SK-N-SH treated with all-trans-retinoic acid at 6 μM for 48 hours (cell line): ENCODE measurements around the gene AGTRAP.

Experiments
- ATAC-seq: fragments of 200-7000 bp; cut with Tn5 transposase; 3 replicates; pipeline ENCODE4 v1.9.1; 2020; ENCODE audit warnings: mild to moderate bottlenecking, moderate library complexity
- ARNTL ChIP-seq: fragments of 450-650 bp; formaldehyde crosslinking; IDR thresholded peaks from 2 replicates; pipeline ENCODE4 v1.5.0; 2020; ENCODE audit warnings: low read depth, mild to moderate bottlenecking, moderate library complexity, borderline replicate concordance
- BACH2 ChIP-seq: fragments of 250-450 bp; sonication (Bioruptor Pico); IDR thresholded peaks from 2 replicates; pipeline ENCODE4 v1.9.0; 2021; ENCODE audit warnings: mild to moderate bottlenecking, borderline replicate concordance
- CSDC2 ChIP-seq: fragments of 250-450 bp; sonication (Bioruptor Pico); IDR thresholded peaks from 2 replicates; pipeline ENCODE4 v1.5.0; 2020; ENCODE audit warnings: mild to moderate bottlenecking, moderate library complexity
- CSRNP3 ChIP-seq: fragments of 250-450 bp; sonication (Bioruptor Pico); IDR thresholded peaks from 2 replicates; pipeline ENCODE4 v1.5.1; 2021; ENCODE audit warnings: mild to moderate bottlenecking, moderate library complexity
- ESRRG ChIP-seq: fragments of 250-450 bp; sonication (Bioruptor Pico); IDR thresholded peaks from 2 replicates; pipeline ENCODE4 v1.6.1; 2021; ENCODE audit warnings: mild to moderate bottlenecking
- GLIS3 ChIP-seq: fragments of 250-450 bp; sonication (Bioruptor Pico); IDR thresholded peaks from 2 replicates; pipeline ENCODE4 v1.5.0; 2020; ENCODE audit warnings: mild to moderate bottlenecking, moderate library complexity
- ISL1 ChIP-seq: fragments of 250-450 bp; sonication (Bioruptor Pico); IDR thresholded peaks from 2 replicates; pipeline ENCODE4 v2.1.2; 2022; ENCODE audit warnings: mild to moderate bottlenecking, moderate library complexity
- OSR1 ChIP-seq: fragments of 250-450 bp; sonication (Bioruptor Pico); IDR thresholded peaks from 2 replicates; pipeline ENCODE4 v1.8.0; 2022; ENCODE audit warnings: moderate library complexity, mild to moderate bottlenecking, inconsistent platforms
- RARB ChIP-seq: fragments of 250-450 bp; sonication (Bioruptor Pico); IDR thresholded peaks from 2 replicates; pipeline ENCODE4 v1.8.0; 2021; ENCODE audit warnings: mild to moderate bottlenecking, moderate library complexity
- SNAI2 ChIP-seq: fragments of 250-450 bp; sonication (Bioruptor Pico); IDR thresholded peaks from 2 replicates; pipeline ENCODE4 v1.5.0; 2020; ENCODE audit warnings: mild to moderate bottlenecking, moderate library complexity
- TCF4 ChIP-seq: fragments of 250-450 bp; sonication (Bioruptor Pico); IDR thresholded peaks from 2 replicates; pipeline ENCODE4 v1.8.0; 2021; ENCODE audit warnings: mild to moderate bottlenecking, moderate library complexity, borderline replicate concordance
- TOX ChIP-seq: fragments of 250-450 bp; sonication (Bioruptor Pico); IDR thresholded peaks from 2 replicates; pipeline ENCODE4 v1.8.0; 2021; ENCODE audit warnings: mild to moderate bottlenecking, moderate library complexity, borderline replicate concordance
- TSHZ2 ChIP-seq: fragments of 250-450 bp; sonication (Bioruptor Pico); IDR thresholded peaks from 2 replicates; pipeline ENCODE4 v1.5.0; 2020; ENCODE audit warnings: mild to moderate bottlenecking, moderate library complexity
- ZC3H10 ChIP-seq: fragments of 250-450 bp; sonication (Bioruptor Pico); IDR thresholded peaks from 2 replicates; pipeline ENCODE4 v1.5.1; 2021; ENCODE audit warnings: mild to moderate bottlenecking, moderate library complexity
- ZFP3 ChIP-seq: fragments of 250-450 bp; sonication (Bioruptor Pico); IDR thresholded peaks from 2 replicates; pipeline ENCODE4 v1.5.0; 2020; ENCODE audit warnings: mild to moderate bottlenecking, moderate library complexity
- ZFP30 ChIP-seq: fragments of 450-650 bp; formaldehyde crosslinking; IDR thresholded peaks from 2 replicates; pipeline ENCODE4 v1.5.0; 2022; ENCODE audit warnings: mild to moderate bottlenecking, moderate library complexity
- ZNF565 ChIP-seq: fragments of 450-650 bp; formaldehyde crosslinking; conservative IDR thresholded peaks from 2 replicates; pipeline ENCODE4 v1.5.0; 2020; ENCODE audit warnings: low read depth, mild to moderate bottlenecking, moderate library complexity
- ZNF70 ChIP-seq: fragments of 450-650 bp; formaldehyde crosslinking; IDR thresholded peaks from 2 replicates; pipeline ENCODE4 v1.5.0; 2020; ENCODE audit warnings: mild to moderate bottlenecking, moderate library complexity
- ZNF8 ChIP-seq: fragments of 450-650 bp; formaldehyde crosslinking; IDR thresholded peaks from 2 replicates; pipeline ENCODE4 v1.5.0; 2020; ENCODE audit warnings: mild to moderate bottlenecking, moderate library complexity
- TF ChIP-seq, protein P1 (sequence below): fragments of 250-450 bp; sonication (Bioruptor Pico); IDR thresholded peaks from 2 replicates; pipeline ENCODE4 v1.8.0; 2021; ENCODE audit warnings: low read depth, mild to moderate bottlenecking, moderate library complexity, borderline replicate concordance
- TF ChIP-seq, protein P2 (sequence below): fragments of 250-450 bp; sonication (Bioruptor Pico); IDR thresholded peaks from 2 replicates; pipeline ENCODE4 v1.5.1; 2020; ENCODE audit warnings: low read depth, mild to moderate bottlenecking, moderate library complexity
- TF ChIP-seq, protein P3 (sequence below): fragments of 250-450 bp; sonication (Bioruptor Pico); IDR thresholded peaks from 2 replicates; pipeline ENCODE4 v1.8.0; 2020; ENCODE audit warnings: mild to moderate bottlenecking, moderate library complexity, borderline replicate concordance

Gene AGTRAP

DNA sequence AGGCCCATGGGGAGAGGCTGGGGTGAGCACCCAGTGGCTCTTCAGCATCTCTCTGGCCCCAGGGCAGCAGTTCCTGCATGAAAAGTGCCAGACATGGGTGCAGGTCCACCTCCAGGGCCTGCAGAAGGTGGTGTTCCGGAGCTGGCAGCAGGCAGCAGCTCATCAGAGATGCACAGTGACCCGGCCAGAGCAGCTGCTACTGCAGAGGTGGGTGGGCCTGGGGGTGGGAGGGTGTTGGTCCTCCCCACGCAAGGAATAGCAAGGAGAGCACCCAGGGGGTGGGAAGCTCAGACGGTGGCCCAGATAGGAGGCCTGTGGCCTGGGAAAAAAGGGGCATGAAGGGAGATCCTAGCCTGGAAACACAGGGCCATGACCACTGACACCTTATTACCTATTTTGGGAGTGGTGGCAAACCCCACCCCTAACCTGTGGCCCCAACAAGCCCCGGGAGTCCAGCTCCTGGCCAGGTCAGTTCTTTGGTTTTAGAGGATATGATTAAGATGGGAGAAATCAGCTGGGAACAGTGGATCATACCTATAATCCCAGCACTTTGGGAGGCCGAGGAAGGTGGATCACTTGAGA is 46.3 kb downstream of the AGTRAP start:
- ATAC-seq = no peak
- TF ChIP-seq ZFP3 (CRISPR knock-in tag) (no peak), ZNF565 (CRISPR knock-in tag) (no peak), ESRRG (CRISPR knock-in tag) (no peak), OSR1 (CRISPR knock-in tag) (no peak), RARB (no peak), TSHZ2 (CRISPR knock-in tag) (no peak), CSDC2 (no peak), ZNF8 (CRISPR knock-in tag) (no peak), SNAI2 (CRISPR knock-in tag) (no peak), ZC3H10 (CRISPR knock-in tag) (no peak), ZNF70 (no peak), TOX (CRISPR knock-in tag) (no peak), CSRNP3 (CRISPR knock-in tag) (no peak), ARNTL (no peak), TCF4 (CRISPR knock-in tag) (no peak)
- TF ChIP-seq, protein P1, sequence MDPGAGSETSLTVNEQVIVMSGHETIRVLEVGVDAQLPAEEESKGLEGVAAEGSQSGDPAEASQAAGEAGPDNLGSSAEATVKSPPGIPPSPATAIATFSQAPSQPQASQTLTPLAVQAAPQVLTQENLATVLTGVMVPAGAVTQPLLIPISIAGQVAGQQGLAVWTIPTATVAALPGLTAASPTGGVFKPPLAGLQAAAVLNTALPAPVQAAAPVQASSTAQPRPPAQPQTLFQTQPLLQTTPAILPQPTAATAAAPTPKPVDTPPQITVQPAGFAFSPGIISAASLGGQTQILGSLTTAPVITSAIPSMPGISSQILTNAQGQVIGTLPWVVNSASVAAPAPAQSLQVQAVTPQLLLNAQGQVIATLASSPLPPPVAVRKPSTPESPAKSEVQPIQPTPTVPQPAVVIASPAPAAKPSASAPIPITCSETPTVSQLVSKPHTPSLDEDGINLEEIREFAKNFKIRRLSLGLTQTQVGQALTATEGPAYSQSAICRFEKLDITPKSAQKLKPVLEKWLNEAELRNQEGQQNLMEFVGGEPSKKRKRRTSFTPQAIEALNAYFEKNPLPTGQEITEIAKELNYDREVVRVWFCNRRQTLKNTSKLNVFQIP (CRISPR knock-in tag) = no peak

DNA sequence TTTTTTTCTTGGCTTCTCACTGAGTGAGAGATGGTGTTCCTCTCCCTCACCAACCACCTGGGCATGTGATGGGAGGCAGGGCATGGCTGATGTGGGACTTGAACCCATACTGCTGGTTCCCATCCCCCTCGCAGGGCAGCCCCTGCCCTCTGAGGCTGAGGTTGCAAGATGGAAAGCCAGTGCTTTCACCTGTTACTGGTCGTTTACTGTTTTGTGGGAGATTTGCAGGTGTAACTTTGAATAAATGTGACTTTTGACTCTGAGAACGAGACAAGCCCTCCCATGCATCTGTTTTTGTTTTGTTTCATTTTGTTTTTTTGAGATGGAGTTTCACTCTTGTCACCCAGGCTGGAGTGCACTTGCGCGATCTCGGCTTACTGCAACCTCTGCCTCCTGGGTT is 47.6 kb downstream of the AGTRAP start:
- TF ChIP-seq OSR1 (CRISPR knock-in tag) (no peak), ZNF8 (CRISPR knock-in tag) (no peak), ESRRG (CRISPR knock-in tag) (no peak), TOX (CRISPR knock-in tag) (no peak), GLIS3 (no peak), ZNF565 (CRISPR knock-in tag) (no peak), ZNF70 (no peak), SNAI2 (CRISPR knock-in tag) (no peak), ARNTL (no peak)
- TF ChIP-seq, protein P1 (CRISPR knock-in tag) = no peak
- ATAC-seq = no peak

GRCh38 chr1:11784256-11784992 is 48.5 kb downstream of the AGTRAP start:
- no peak for ATAC-seq
- TF ChIP-seq ZNF8 (CRISPR knock-in tag) (no peak), TCF4 (CRISPR knock-in tag) (no peak), ESRRG (CRISPR knock-in tag) (no peak), ZC3H10 (CRISPR knock-in tag) (no peak), RARB (no peak), ARNTL (no peak), SNAI2 (CRISPR knock-in tag) (no peak), ZNF565 (CRISPR knock-in tag) (no peak), ZNF70 (no peak), BACH2 (CRISPR knock-in tag) (no peak), OSR1 (CRISPR knock-in tag) (no peak), TOX (CRISPR knock-in tag) (no peak), CSDC2 (no peak), ZFP30 (CRISPR knock-in tag) (no peak), ISL1 (CRISPR knock-in tag) (no peak), GLIS3 (no peak)
- TF ChIP-seq, protein P2, sequence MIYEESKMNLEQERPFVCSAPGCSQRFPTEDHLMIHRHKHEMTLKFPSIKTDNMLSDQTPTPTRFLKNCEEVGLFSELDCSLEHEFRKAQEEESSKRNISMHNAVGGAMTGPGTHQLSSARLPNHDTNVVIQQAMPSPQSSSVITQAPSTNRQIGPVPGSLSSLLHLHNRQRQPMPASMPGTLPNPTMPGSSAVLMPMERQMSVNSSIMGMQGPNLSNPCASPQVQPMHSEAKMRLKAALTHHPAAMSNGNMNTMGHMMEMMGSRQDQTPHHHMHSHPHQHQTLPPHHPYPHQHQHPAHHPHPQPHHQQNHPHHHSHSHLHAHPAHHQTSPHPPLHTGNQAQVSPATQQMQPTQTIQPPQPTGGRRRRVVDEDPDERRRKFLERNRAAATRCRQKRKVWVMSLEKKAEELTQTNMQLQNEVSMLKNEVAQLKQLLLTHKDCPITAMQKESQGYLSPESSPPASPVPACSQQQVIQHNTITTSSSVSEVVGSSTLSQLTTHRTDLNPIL = no peak
- TF ChIP-seq, protein P3, sequence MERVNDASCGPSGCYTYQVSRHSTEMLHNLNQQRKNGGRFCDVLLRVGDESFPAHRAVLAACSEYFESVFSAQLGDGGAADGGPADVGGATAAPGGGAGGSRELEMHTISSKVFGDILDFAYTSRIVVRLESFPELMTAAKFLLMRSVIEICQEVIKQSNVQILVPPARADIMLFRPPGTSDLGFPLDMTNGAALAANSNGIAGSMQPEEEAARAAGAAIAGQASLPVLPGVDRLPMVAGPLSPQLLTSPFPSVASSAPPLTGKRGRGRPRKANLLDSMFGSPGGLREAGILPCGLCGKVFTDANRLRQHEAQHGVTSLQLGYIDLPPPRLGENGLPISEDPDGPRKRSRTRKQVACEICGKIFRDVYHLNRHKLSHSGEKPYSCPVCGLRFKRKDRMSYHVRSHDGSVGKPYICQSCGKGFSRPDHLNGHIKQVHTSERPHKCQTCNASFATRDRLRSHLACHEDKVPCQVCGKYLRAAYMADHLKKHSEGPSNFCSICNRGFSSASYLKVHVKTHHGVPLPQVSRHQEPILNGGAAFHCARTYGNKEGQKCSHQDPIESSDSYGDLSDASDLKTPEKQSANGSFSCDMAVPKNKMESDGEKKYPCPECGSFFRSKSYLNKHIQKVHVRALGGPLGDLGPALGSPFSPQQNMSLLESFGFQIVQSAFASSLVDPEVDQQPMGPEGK = no peak
